K562 (cell line): ENCODE data around the gene ZSWIM8. TPM values are rescaled to one million over a fixed set of nuclear protein-coding genes. Genes with fewer than 3 reads are reported as not detected.
A peak's percentile ranks its signal among the peaks of the same experiment; 100 is the strongest.

Source experiments
- ATF1 ChIP-seq, 2 experiments: fragments of 450-650 bp in 1 of 2; IDR thresholded peaks; 2 replicates each; pipeline ENCODE4 v1.6.1; 2016; ENCODE audit warnings: missing compliant biosample characterization in 1 of 2, missing genetic modification characterization in 1 of 2
- EP300 ChIP-seq: IDR thresholded peaks from 2 replicates; pipeline ENCODE4 v1.6.1; 2012; ENCODE audit warnings: low read length, improper control_type of control experiment
- JUND ChIP-seq, 2 experiments: IDR thresholded peaks; 2 replicates in 1 of 2; 3 replicates in 1 of 2; pipeline ENCODE4 v1.6.1; 2011; ENCODE audit warnings: borderline replicate concordance in 2 of 2, low read depth in 2 of 2, low read length in 2 of 2, improper control_type of control experiment in 1 of 2, missing biosample characterization in 1 of 2, missing genetic modification characterization in 1 of 2, missing genetic modification reagents in 1 of 2
- NCOR1 ChIP-seq: fragments of 450-650 bp; IDR thresholded peaks from 2 replicates; pipeline ENCODE4 v1.6.1; 2016; ENCODE audit warnings: mild to moderate bottlenecking, moderate library complexity
- POLR2G ChIP-seq: fragments of 200-400 bp; formaldehyde crosslinking; IDR thresholded peaks from 2 replicates; pipeline ENCODE4 v1.6.1; 2017; ENCODE audit warnings: low read depth, mild to moderate bottlenecking, antibody characterized with exemption, low read length, moderate library complexity
- RAD51 ChIP-seq: fragments of 450-650 bp; IDR thresholded peaks from 2 replicates; pipeline ENCODE4 v1.7.1; 2016; ENCODE audit warnings: low read depth, mild to moderate bottlenecking, borderline replicate concordance
- RBM22 ChIP-seq: fragments of 200-400 bp; formaldehyde crosslinking; IDR thresholded peaks from 2 replicates; pipeline ENCODE4 v1.6.1; 2018; ENCODE audit warnings: low read length, low read depth; ENCODE audit not compliant: poor library complexity, severe bottlenecking
- ZNF224 ChIP-seq: sonication (generic); formaldehyde crosslinking; IDR thresholded peaks from 2 replicates; pipeline ENCODE4 v1.8.0; 2022; ENCODE audit warnings: mild to moderate bottlenecking, missing genetic modification reagents
- ZNF23 ChIP-seq: fragments of 250-450 bp; sonication (Bioruptor Pico); IDR thresholded peaks from 2 replicates; pipeline ENCODE4 v1.4.0; 2020; ENCODE audit warnings: mild to moderate bottlenecking
- ZNF785 ChIP-seq: fragments of 250-450 bp; sonication (Bioruptor Pico); IDR thresholded peaks from 2 replicates; pipeline ENCODE4 v1.4.0; 2020; ENCODE audit warnings: mild to moderate bottlenecking
- polyA plus RNA-seq, 8 experiments: library from polyadenylated mRNA; depleted of rRNA in 4 of 8; stranded (reverse) in 5 of 8; unstranded in 3 of 8; fragments of >200 nt; fragmentation: Nextera tagmentation in 2 of 8; fragmentation: Illumina TruSeq in 1 of 8; extraction: Ambion mirVana in 2 of 8; extraction: Trizol in 1 of 8; gene quantifications; 2 replicates each; pipeline versions ENCODE4 v1.2.1 to v1.2.3, GENCODE V29; 2011 to 2014; ENCODE audit warnings: inconsistent platforms in 1 of 8, missing spikeins in 1 of 8
- total RNA-seq, 7 experiments: library from RNA; depleted of rRNA in 6 of 7; stranded (reverse); fragments of >200 nt in 6 of 7; fragmentation: Illumina TruSeq in 2 of 7; extraction: Trizol in 2 of 7; gene quantifications; 2 replicates each; pipeline versions ENCODE4 v1.2.1 to v1.2.3, GENCODE V29; 2011 to 2021; ENCODE audit warnings: low replicate concordance in 1 of 7
- TF ChIP-seq, protein P1 (sequence below): fragments of 450-650 bp; formaldehyde crosslinking; IDR thresholded peaks from 2 replicates; pipeline ENCODE4 v1.4.0; 2022; ENCODE audit warnings: mild to moderate bottlenecking, moderate library complexity
- TF ChIP-seq, protein P2 (sequence below): fragments of 450-650 bp; IDR thresholded peaks from 2 replicates; pipeline ENCODE4 v1.6.1; 2018; ENCODE audit warnings: mild to moderate bottlenecking, low read depth; ENCODE audit not compliant: partially characterized antibody
- TF ChIP-seq, protein P3 (sequence below): IDR thresholded peaks from 3 replicates; pipeline ENCODE4 v1.6.1; 2011; ENCODE audit warnings: borderline replicate concordance, mild to moderate bottlenecking, moderate library complexity; ENCODE audit not compliant: insufficient read length; ENCODE audit errors: extremely low read depth
- TF ChIP-seq, protein P4 (sequence below), 2 experiments: fragments of 450-650 bp in 1 of 2; sonication (generic) in 1 of 2; formaldehyde crosslinking in 1 of 2; IDR thresholded peaks in 1 of 2; conservative IDR thresholded peaks in 1 of 2; 2 replicates each; pipeline versions ENCODE4 v1.6.1 to v1.8.1; 2016 to 2023; ENCODE audit warnings: mild to moderate bottlenecking in 2 of 2, moderate library complexity in 2 of 2, inconsistent platforms in 1 of 2, missing genetic modification reagents in 1 of 2
- TF ChIP-seq, protein P5 (sequence below), 3 experiments: IDR thresholded peaks in 2 of 3; conservative IDR thresholded peaks in 1 of 3; 2 replicates each; pipeline ENCODE4 v1.5.1; 2011 to 2012; ENCODE audit warnings: low read length in 3 of 3, mild to moderate bottlenecking in 3 of 3, control low read depth in 2 of 3, improper control_type of control experiment in 1 of 3, inconsistent platforms in 1 of 3, low read depth in 1 of 3, mixed read lengths in 1 of 3, moderate library complexity in 1 of 3; ENCODE audit not compliant: insufficient read depth in 2 of 3
- TF ChIP-seq, protein P6 (sequence below): sonication (generic); formaldehyde crosslinking; IDR thresholded peaks from 2 replicates; pipeline ENCODE4 v1.9.0; 2022; ENCODE audit warnings: mild to moderate bottlenecking, missing genetic modification reagents

The ZSWIM8 gene
- total and polyA plus RNA-seq, 9 of the 15 experiments (the other 6 are each of a cell fraction or from before 2014, with no cell fraction given), result 5.6 to 47.8 (median 26.7) TPM

DNA sequence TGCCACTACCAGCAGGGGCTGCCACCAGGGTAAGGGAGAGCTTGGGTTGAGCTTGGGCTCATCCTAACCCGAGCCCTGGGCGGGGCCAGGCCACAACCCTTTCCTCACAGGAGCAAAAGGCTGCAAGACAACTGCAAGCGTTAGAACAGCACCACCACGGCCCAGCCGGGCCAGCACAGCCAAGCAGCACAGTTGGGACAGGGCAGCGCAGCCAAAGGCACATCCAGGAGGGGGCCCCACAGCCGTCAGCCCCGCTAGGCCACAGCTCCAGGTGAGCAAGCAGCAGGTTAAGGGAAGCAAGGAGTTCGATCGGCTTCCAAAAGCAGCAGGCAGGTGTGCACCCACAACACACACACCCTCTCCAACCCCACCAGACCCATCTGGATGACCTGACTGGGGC lies 33.0 kb downstream of the ZSWIM8 start (continued):
- TF ChIP-seq, protein P1, sequence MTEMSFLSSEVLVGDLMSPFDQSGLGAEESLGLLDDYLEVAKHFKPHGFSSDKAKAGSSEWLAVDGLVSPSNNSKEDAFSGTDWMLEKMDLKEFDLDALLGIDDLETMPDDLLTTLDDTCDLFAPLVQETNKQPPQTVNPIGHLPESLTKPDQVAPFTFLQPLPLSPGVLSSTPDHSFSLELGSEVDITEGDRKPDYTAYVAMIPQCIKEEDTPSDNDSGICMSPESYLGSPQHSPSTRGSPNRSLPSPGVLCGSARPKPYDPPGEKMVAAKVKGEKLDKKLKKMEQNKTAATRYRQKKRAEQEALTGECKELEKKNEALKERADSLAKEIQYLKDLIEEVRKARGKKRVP (CRISPR knock-in tag), result no peak
- TF ChIP-seq, protein P2, sequence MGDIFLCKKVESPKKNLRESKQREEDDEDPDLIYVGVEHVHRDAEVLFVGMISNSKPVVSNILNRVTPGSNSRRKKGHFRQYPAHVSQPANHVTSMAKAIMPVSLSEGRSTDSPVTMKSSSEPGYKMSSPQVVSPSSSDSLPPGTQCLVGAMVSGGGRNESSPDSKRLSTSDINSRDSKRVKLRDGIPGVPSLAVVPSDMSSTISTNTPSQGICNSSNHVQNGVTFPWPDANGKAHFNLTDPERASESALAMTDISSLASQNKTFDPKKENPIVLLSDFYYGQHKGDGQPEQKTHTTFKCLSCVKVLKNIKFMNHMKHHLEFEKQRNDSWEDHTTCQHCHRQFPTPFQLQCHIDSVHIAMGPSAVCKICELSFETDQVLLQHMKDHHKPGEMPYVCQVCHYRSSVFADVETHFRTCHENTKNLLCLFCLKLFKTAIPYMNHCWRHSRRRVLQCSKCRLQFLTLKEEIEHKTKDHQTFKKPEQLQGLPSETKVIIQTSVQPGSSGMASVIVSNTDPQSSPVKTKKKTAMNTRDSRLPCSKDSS, result no peak
- TF ChIP-seq, protein P3, sequence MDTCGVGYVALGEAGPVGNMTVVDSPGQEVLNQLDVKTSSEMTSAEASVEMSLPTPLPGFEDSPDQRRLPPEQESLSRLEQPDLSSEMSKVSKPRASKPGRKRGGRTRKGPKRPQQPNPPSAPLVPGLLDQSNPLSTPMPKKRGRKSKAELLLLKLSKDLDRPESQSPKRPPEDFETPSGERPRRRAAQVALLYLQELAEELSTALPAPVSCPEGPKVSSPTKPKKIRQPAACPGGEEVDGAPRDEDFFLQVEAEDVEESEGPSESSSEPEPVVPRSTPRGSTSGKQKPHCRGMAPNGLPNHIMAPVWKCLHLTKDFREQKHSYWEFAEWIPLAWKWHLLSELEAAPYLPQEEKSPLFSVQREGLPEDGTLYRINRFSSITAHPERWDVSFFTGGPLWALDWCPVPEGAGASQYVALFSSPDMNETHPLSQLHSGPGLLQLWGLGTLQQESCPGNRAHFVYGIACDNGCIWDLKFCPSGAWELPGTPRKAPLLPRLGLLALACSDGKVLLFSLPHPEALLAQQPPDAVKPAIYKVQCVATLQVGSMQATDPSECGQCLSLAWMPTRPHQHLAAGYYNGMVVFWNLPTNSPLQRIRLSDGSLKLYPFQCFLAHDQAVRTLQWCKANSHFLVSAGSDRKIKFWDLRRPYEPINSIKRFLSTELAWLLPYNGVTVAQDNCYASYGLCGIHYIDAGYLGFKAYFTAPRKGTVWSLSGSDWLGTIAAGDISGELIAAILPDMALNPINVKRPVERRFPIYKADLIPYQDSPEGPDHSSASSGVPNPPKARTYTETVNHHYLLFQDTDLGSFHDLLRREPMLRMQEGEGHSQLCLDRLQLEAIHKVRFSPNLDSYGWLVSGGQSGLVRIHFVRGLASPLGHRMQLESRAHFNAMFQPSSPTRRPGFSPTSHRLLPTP, result no peak
- TF ChIP-seq RAD51, result no peak
- no peak for TF ChIP-seq ZNF23 (CRISPR knock-in tag)
- TF ChIP-seq JUND (IDR thresholded peaks at IDR 0.05; ENCODE audit: borderline replicate concordance, low read depth, low read length), result no peak
- no peak for TF ChIP-seq JUND (tag; IDR thresholded peaks at IDR 0.05; ENCODE audit: borderline replicate concordance, low read depth, low read length)
- TF ChIP-seq, protein P4, sequence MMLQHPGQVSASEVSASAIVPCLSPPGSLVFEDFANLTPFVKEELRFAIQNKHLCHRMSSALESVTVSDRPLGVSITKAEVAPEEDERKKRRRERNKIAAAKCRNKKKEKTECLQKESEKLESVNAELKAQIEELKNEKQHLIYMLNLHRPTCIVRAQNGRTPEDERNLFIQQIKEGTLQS (IDR thresholded peaks at IDR 0.05), result no peak
- TF ChIP-seq, protein P4 (CRISPR knock-in tag; conservative IDR thresholded peaks at IDR 0.05), result no peak
- TF ChIP-seq POLR2G, result peak; percentile 49
- TF ChIP-seq EP300, result no peak
- TF ChIP-seq NCOR1, result no peak
- TF ChIP-seq ZNF785 (CRISPR knock-in tag), result no peak
- TF ChIP-seq ATF1 (CRISPR knock-in tag; IDR thresholded peaks at IDR 0.05), result 0 out of 2 replicates have a peak, but pooled peaks have one; percentile 10
- TF ChIP-seq ATF1 (tag; IDR thresholded peaks at IDR 0.05), result no peak
- TF ChIP-seq, protein P5, sequence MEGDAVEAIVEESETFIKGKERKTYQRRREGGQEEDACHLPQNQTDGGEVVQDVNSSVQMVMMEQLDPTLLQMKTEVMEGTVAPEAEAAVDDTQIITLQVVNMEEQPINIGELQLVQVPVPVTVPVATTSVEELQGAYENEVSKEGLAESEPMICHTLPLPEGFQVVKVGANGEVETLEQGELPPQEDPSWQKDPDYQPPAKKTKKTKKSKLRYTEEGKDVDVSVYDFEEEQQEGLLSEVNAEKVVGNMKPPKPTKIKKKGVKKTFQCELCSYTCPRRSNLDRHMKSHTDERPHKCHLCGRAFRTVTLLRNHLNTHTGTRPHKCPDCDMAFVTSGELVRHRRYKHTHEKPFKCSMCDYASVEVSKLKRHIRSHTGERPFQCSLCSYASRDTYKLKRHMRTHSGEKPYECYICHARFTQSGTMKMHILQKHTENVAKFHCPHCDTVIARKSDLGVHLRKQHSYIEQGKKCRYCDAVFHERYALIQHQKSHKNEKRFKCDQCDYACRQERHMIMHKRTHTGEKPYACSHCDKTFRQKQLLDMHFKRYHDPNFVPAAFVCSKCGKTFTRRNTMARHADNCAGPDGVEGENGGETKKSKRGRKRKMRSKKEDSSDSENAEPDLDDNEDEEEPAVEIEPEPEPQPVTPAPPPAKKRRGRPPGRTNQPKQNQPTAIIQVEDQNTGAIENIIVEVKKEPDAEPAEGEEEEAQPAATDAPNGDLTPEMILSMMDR (IDR thresholded peaks at IDR 0.05 in 2 of 3, conservative IDR thresholded peaks at IDR 0.05 in 1 of 3; ENCODE audit: insufficient read depth in 2 of 3, low read depth in 1 of 3, low read length in 3 of 3), result peak; percentile 24 to 48 (median 25); a peak in 4 of 6 replicates
- TF ChIP-seq, protein P6, sequence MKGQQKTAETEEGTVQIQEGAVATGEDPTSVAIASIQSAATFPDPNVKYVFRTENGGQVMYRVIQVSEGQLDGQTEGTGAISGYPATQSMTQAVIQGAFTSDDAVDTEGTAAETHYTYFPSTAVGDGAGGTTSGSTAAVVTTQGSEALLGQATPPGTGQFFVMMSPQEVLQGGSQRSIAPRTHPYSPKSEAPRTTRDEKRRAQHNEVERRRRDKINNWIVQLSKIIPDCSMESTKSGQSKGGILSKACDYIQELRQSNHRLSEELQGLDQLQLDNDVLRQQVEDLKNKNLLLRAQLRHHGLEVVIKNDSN, result no peak
- TF ChIP-seq ZNF224 (CRISPR knock-in tag), result no peak
- TF ChIP-seq RBM22, result peak; percentile 46
